Dendritic cell treated with granulocyte-macrophage colony-stimulating factor and Interleukin-4, amounts not matched to agents 40 ng/mL and 50 ng/mL, for 4 days (primary cell): Measurements from ENCODE around the gene VSTM1.

ENCODE experiments used
- H3K27ac Mint-ChIP-seq: one replicate; pipeline ENCODE4 v1.8.0; 2022; ENCODE audit warnings: mild to moderate bottlenecking, mixed read lengths
- H3K27me3 Mint-ChIP-seq: one replicate; pipeline ENCODE4 v1.8.0; 2022; ENCODE audit warnings: mild to moderate bottlenecking, mixed read lengths
- H3K36me3 Mint-ChIP-seq: one replicate; pipeline ENCODE4 v1.8.0; 2022; ENCODE audit warnings: low read depth, mixed read lengths
- H3K4me1 Mint-ChIP-seq: one replicate; pipeline ENCODE4 v1.8.0; 2022; ENCODE audit warnings: low read depth, mixed read lengths
- H3K4me3 Mint-ChIP-seq: one replicate; pipeline ENCODE4 v1.8.0; 2022; ENCODE audit warnings: mild to moderate bottlenecking, moderate library complexity, mixed read lengths
- H3K9me3 Mint-ChIP-seq: one replicate; pipeline ENCODE4 v1.8.0; 2022; ENCODE audit warnings: mixed read lengths
- intact Hi-C: fragments of 100-400 bp; cut with micrococcal nuclease; formaldehyde crosslinking; loops from one replicate; pipeline ENCODE4 v1.15.0; 2022

VSTM1 gene

GRCh38 chr19:54013866-54014265 lies 49.8 kb downstream of the VSTM1 start:
- intact Hi-C loops, result no loop called here
- H3K4me3 Mint-ChIP-seq, result no peak overlapping the region
- H3K27me3 Mint-ChIP-seq, result peaks cover 22% of the 10 kb centered on the region
- H3K27ac Mint-ChIP-seq, result no peak overlapping the region
- H3K9me3 Mint-ChIP-seq, result peaks cover 7% of the 10 kb centered on the region
- no peaks in the 10 kb centered on the region for H3K36me3 Mint-ChIP-seq
- H3K4me1 Mint-ChIP-seq, result peaks cover 28% of the 10 kb centered on the region

GRCh38 chr19:54011507-54012211 lies 52.0 kb downstream of the VSTM1 start:
- Mint-ChIP-seq H3K36me3 (no peaks in the 10 kb centered on the region), H3K27ac (no peak overlapping the region), H3K9me3 (no peaks in the 10 kb centered on the region), H3K27me3 (peaks cover 40% of the 10 kb centered on the region), H3K4me1 (peaks cover 24% of the 10 kb centered on the region), H3K4me3 (no peak overlapping the region)
- intact Hi-C loops, result no loop called here

GRCh38 chr19:54010474-54010873 lies 53.2 kb downstream of the VSTM1 start:
- Mint-ChIP-seq H3K4me3 (no peak overlapping the region), H3K4me1 (peaks cover 19% of the 10 kb centered on the region), H3K27me3 (peaks cover 40% of the 10 kb centered on the region), H3K36me3 (no peaks in the 10 kb centered on the region), H3K9me3 (no peaks in the 10 kb centered on the region), H3K27ac (no peak overlapping the region)
- intact Hi-C loops, result no loop called here

- Mint-ChIP-seq H3K9me3 (no peaks in the 10 kb centered on the region), H3K4me3 (no peak overlapping the region), H3K36me3 (no peaks in the 10 kb centered on the region), H3K27me3 (peaks cover 40% of the 10 kb centered on the region), H3K4me1 (peaks cover 10% of the 10 kb centered on the region), H3K27ac (no peak overlapping the region)
- intact Hi-C loops, result no loop called here
These were observed 54.3 kb downstream of the VSTM1 start for GRCh38 chr19:54009440-54009839.

GRCh38 chr19:54002495-54003315 lies 61.0 kb downstream of the VSTM1 start:
- Mint-ChIP-seq H3K4me1 (peaks cover 5% of the 10 kb centered on the region), H3K27ac (no peak overlapping the region), H3K9me3 (no peaks in the 10 kb centered on the region), H3K4me3 (no peak overlapping the region), H3K36me3 (no peaks in the 10 kb centered on the region), H3K27me3 (peaks cover 49% of the 10 kb centered on the region)
- intact Hi-C loops, result no loop called here

GRCh38 chr19:54001496-54001895 lies 62.2 kb downstream of the VSTM1 start:
- no peak overlapping the region for H3K27ac Mint-ChIP-seq
- peaks cover 49% of the 10 kb centered on the region for H3K27me3 Mint-ChIP-seq
- intact Hi-C loops, result no loop called here
- H3K36me3 Mint-ChIP-seq, result no peaks in the 10 kb centered on the region
- H3K9me3 Mint-ChIP-seq, result no peaks in the 10 kb centered on the region
- no peak overlapping the region for H3K4me3 Mint-ChIP-seq
- peaks cover 5% of the 10 kb centered on the region for H3K4me1 Mint-ChIP-seq

- H3K27ac Mint-ChIP-seq, result no peak overlapping the region
- H3K4me3 Mint-ChIP-seq, result no peak overlapping the region
- H3K9me3 Mint-ChIP-seq, result no peaks in the 10 kb centered on the region
- peaks cover 5% of the 10 kb centered on the region for H3K4me1 Mint-ChIP-seq
- intact Hi-C loops, result no loop called here
- peaks cover 67% of the 10 kb centered on the region for H3K27me3 Mint-ChIP-seq
- H3K36me3 Mint-ChIP-seq, result no peaks in the 10 kb centered on the region
These were observed 64.0 kb downstream of the VSTM1 start for GRCh38 chr19:53999694-54000093.

GRCh38 chr19:53998223-53998622 lies 65.5 kb downstream of the VSTM1 start:
- H3K27me3 Mint-ChIP-seq, result peaks cover 79% of the 10 kb centered on the region

GRCh38 chr19:53994811-53995210 lies 68.9 kb downstream of the VSTM1 start:
- H3K4me3 Mint-ChIP-seq, result no peak overlapping the region
- peaks cover 13% of the 10 kb centered on the region for H3K4me1 Mint-ChIP-seq
- peaks cover 84% of the 10 kb centered on the region for H3K27me3 Mint-ChIP-seq
- H3K9me3 Mint-ChIP-seq, result no peaks in the 10 kb centered on the region
- intact Hi-C loops, result no loop called here
- H3K27ac Mint-ChIP-seq, result no peak overlapping the region
- no peaks in the 10 kb centered on the region for H3K36me3 Mint-ChIP-seq

More at GRCh38 chr19:53998223-53998622, 65.5 kb downstream of the VSTM1 start:
- no peaks in the 10 kb centered on the region for H3K9me3 Mint-ChIP-seq
- no peak overlapping the region for H3K4me3 Mint-ChIP-seq
- H3K36me3 Mint-ChIP-seq, result no peaks in the 10 kb centered on the region
- peaks cover 11% of the 10 kb centered on the region for H3K4me1 Mint-ChIP-seq
- intact Hi-C loops, result no loop called here
- no peak overlapping the region for H3K27ac Mint-ChIP-seq

GRCh38 chr19:53993448-53993847 lies 70.2 kb downstream of the VSTM1 start:
- Mint-ChIP-seq H3K27me3 (peaks cover 70% of the 10 kb centered on the region), H3K9me3 (no peaks in the 10 kb centered on the region), H3K36me3 (no peaks in the 10 kb centered on the region), H3K4me1 (peaks cover 13% of the 10 kb centered on the region), H3K27ac (no peak overlapping the region), H3K4me3 (no peak overlapping the region)
- intact Hi-C loops, result no loop called here

- intact Hi-C loops, result no loop called here
- no peaks in the 10 kb centered on the region for H3K9me3 Mint-ChIP-seq
- H3K27me3 Mint-ChIP-seq, result peaks cover 64% of the 10 kb centered on the region
- H3K27ac Mint-ChIP-seq, result no peak overlapping the region
- H3K36me3 Mint-ChIP-seq, result no peaks in the 10 kb centered on the region
- peaks cover 13% of the 10 kb centered on the region for H3K4me1 Mint-ChIP-seq
- no peak overlapping the region for H3K4me3 Mint-ChIP-seq
These were observed 70.9 kb downstream of the VSTM1 start for GRCh38 chr19:53992815-53993214.

GRCh38 chr19:53992211-53992610 lies 71.5 kb downstream of the VSTM1 start:
- Mint-ChIP-seq H3K36me3 (no peaks in the 10 kb centered on the region), H3K27me3 (peaks cover 58% of the 10 kb centered on the region), H3K27ac (no peak overlapping the region), H3K4me1 (peaks cover 13% of the 10 kb centered on the region), H3K4me3 (peak overlapping the region; percentile 50), H3K9me3 (no peaks in the 10 kb centered on the region)
- intact Hi-C loops, result no loop called here

GRCh38 chr19:53991224-53992113 lies 72.2 kb downstream of the VSTM1 start, which contains the start of gene CACNG6:
TSS of gene CACNG6 (plus strand) at chr19:53991637. CDS start at chr19:53992878, 1,241 bp downstream.
- H3K4me1 Mint-ChIP-seq, result peaks cover 13% of the 10 kb centered on the region
- peaks cover 55% of the 10 kb centered on the region for H3K27me3 Mint-ChIP-seq
- no peak within 1 kb of the TSS for H3K27ac Mint-ChIP-seq
- intact Hi-C loops, result no loop called here
- no peaks in the 10 kb centered on the region for H3K9me3 Mint-ChIP-seq
- no peaks in the 10 kb centered on the region for H3K36me3 Mint-ChIP-seq
- peak within 1 kb of the TSS; percentile 50 for H3K4me3 Mint-ChIP-seq
